HG02840 (cell line): ENCODE measurements around the gene FRMD4B.
"Not testable (repeated sequence)": the region's sequence is repeated elsewhere in the genome, so short reads cannot be mapped to it uniquely, and the experiment has no call there.

Experiments
- ATAC-seq: cut with Tn5 transposase; IDR thresholded peaks from one replicate; pipeline ENCODE4 v1.9.1; 2021; ENCODE audit warnings: mild to moderate bottlenecking, moderate library complexity, moderate number of reproducible peaks; ENCODE audit not compliant: unreplicated experiment, low FRiP score

Gene FRMD4B

GRCh38 chr3:69292185-69292584 is 93.7 kb downstream of the FRMD4B start:
- ATAC-seq, result no peak

GRCh38 chr3:69290430-69290829 is 95.5 kb downstream of the FRMD4B start:
- no peak for ATAC-seq

GRCh38 chr3:69290006-69290405 is 95.9 kb downstream of the FRMD4B start:
- no peak for ATAC-seq

GRCh38 chr3:69288161-69288895 is 97.6 kb downstream of the FRMD4B start:
- no peak for ATAC-seq

- no peak for ATAC-seq
Observed at GRCh38 chr3:69283913-69284611, 101.8 kb downstream of the FRMD4B start.

- ATAC-seq, result no peak
Observed at GRCh38 chr3:69283496-69283895, 102.4 kb downstream of the FRMD4B start.

GRCh38 chr3:69282181-69282580 is 103.7 kb downstream of the FRMD4B start:
- ATAC-seq, result no peak

- not testable (repeated sequence) for ATAC-seq
Observed at GRCh38 chr3:69277403-69277802, 108.5 kb downstream of the FRMD4B start.

GRCh38 chr3:69276884-69277283 is 109.0 kb downstream of the FRMD4B start:
- no peak for ATAC-seq

- not testable (repeated sequence) for ATAC-seq
Observed at GRCh38 chr3:69276191-69276590, 109.7 kb downstream of the FRMD4B start.

- no peak for ATAC-seq
Observed at GRCh38 chr3:69273896-69274295, 112.0 kb downstream of the FRMD4B start.

GRCh38 chr3:69272556-69272955 is 113.3 kb downstream of the FRMD4B start:
- ATAC-seq, result no peak

- no peak for ATAC-seq
Observed at GRCh38 chr3:69271098-69271497, 114.8 kb downstream of the FRMD4B start.

GRCh38 chr3:69266585-69266984 is 119.3 kb downstream of the FRMD4B start:
- no peak for ATAC-seq

- ATAC-seq, result not testable (repeated sequence)
Observed at GRCh38 chr3:69266071-69266470, 119.8 kb downstream of the FRMD4B start.

- ATAC-seq, result not testable (repeated sequence)
Observed at GRCh38 chr3:69260843-69261405, 125.0 kb downstream of the FRMD4B start.

GRCh38 chr3:69260216-69260787 is 125.6 kb downstream of the FRMD4B start:
- ATAC-seq, result no peak

GRCh38 chr3:69259125-69259524 is 126.8 kb downstream of the FRMD4B start:
- no peak for ATAC-seq

- ATAC-seq, result no peak
Observed at GRCh38 chr3:69255928-69256327, 130.0 kb downstream of the FRMD4B start.

GRCh38 chr3:69254351-69254750 is 131.5 kb downstream of the FRMD4B start:
- ATAC-seq, result no peak

GRCh38 chr3:69252631-69253030 is 133.3 kb downstream of the FRMD4B start:
- no peak for ATAC-seq
